Activated CD4-positive, alpha-beta T cell treated with anti-CD3 and anti-CD28 coated beads, Interleukin-2, amount 50 U/mL, for 48 hours (primary cell): Measurements from ENCODE around the gene NAB2.
A peak's percentile ranks its signal among the peaks of the same experiment; 100 is the strongest.
"Not testable (repeated sequence)": the region's sequence is repeated elsewhere in the genome, so short reads cannot be mapped to it uniquely, and the experiment has no call there.

Experiments used
- DNase-seq, 2 experiments: peaks; one replicate each; pipeline ENCODE4 v3.0.0-alpha.2; 2020

Gene NAB2

DNA sequence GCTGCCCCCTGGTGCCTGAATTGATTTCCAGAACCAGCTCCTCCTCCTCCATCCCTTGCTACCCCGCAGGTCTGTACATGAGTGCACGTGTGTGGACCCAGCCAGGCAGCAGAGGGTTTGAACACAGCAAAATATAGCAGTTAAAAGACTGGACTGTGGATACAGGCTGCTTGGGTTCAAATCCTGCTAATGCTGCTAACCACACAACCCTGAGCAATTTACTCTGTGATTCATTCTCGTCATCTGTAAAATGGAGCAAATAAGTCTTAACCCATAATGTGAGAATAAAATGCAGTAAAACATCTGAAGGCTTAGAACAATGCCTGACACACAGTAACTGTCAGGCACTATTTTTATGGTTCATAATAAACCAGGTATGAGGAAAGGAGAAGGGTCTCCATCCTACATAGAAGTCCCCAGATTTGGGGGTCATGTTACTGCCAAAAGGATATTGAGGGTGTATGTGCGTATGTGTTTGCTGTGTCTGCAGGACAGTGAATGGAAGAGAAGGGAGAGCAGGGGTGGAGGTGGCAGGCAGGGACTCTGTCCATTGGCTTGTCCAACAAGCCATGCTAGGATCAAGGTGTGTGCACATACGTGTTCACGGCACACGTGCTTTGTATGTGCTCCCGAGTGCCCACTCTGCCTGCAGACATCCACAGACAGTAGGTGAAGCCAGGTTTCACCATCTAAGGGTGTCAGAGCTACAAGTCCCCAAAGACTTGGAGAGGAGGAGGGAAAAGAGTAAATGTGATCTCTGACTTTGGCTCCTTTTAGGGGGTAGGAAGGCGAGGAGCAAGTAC lies 23.8 kb downstream of the NAB2 start:
- DNase-seq: peak in 1 of 2 experiments; percentile 93

GRCh38 chr12:57116580-57117281 lies 27.8 kb downstream of the NAB2 start:
- DNase-seq: no peak

DNA sequence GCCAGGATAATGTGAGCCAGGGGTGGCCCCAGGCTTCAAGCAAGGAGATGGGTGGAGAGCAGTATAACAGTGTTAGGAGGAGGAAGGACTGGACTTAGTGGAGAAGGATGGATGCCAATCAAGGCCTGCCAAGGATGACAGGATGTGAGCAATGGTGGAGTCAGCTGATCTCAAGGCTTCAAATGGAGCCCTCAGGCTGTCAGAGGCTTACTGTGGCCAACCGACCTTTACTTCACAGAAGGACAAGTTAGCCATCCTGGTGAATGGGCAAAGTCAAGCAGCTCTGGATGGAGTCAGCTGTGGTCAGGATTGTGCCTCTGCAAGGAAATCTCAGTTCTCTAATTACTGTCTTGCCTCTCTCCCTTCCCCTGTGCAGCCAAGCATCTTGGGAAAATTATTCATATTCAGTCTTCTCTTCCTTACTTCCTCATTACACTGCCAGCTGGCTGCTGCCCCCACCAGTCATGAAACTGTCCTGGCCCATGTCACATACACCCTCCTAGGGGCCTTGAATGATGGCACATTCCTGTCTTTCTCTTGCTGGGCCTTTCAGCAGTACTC lies 29.9 kb downstream of the NAB2 start:
- DNase-seq: no peak

DNA sequence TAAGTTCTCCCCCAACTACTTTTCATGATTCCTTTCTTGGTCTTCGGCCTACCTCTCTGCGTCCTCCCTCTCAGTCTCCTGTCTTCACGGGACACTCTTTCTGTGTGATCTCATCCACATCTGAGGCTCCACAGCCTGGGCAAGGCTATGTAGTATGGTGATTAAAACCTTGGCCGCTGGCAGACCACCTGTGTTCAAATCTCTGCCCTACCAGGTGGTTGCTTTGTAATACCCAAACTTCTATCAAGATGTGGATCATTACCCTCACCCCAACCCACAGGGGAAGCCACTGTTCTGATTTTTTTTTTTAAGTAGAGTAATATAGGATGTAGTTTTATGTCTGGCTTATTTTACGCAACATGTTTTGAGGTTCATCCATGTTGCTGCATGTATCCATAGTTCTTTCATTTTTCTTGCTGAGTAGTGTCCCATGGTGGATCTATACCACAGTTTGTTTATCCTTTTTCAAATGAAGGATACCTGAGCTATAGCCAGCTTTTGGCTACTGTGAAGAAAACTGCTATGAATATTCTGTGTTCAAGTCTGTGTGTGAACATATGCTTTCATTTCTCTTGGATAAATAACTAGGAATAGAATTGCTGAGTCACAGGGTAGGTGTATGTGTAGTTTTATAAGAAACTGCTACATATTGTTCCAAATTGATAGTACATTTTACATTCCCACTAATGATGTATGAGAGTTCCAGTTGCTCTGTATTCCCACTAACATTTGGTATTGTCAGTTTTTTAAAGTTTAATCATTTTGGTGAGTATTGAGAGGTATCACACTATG lies 30.6 kb downstream of the NAB2 start:
- no peak for DNase-seq

- DNase-seq: not testable (repeated sequence)
Observed at GRCh38 chr12:57120718-57121117, 31.8 kb downstream of the NAB2 start.

DNA sequence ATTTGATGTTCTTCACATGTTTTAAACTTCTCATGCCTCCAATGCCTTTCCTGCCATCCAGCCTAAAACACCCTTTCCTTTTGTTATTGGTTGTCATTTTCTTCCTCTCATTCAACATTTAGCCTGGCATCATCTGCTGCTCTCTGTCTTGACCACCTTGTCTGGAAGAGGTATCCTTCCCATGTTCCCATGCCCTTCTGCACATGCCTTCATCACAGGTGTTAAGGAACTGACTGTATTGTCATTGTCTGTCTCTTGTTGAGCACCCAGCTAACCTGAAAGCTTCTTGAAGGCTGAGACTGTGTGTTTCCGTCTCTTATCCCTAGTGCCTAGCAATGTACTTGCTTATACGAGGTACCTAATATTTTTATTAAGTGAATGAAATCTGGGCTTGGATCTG lies 34.9 kb downstream of the NAB2 start:
- no peak for DNase-seq

DNA sequence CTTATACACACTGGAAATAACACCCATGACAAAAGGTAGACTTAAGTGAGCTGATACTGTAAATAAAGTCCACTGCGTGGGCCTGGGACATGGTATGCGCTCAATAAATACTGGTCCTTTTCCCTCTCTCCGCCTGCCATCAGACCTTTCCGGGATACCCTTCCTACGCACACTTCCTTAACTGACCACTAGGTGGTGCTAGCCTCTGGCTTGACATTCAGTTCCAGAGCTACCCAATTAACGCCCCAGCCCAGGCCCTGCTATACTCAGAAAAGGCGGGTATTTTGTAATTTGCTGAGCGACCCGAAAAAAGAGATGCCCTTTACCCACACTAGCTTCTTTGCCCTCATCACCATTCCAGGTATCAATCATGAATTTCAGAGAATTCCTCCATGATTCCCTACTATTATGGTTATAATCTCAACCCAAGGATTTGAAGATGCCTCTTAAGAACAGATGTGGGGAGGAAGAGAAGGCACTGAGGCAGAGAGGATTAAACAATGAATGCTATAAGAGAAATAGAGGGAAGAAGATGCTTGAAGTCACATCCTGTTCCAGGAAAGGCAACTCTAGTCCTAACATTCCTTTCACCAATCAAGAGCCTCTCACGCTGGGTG lies 35.5 kb downstream of the NAB2 start:
- peak; percentile 80 to 83 for DNase-seq

GRCh38 chr12:57126061-57126460 lies 37.1 kb downstream of the NAB2 start:
- DNase-seq: no peak

- DNase-seq: no peak
Observed at GRCh38 chr12:57126561-57126960, 37.6 kb downstream of the NAB2 start.

- peak; percentile 43 to 62 for DNase-seq
Observed at GRCh38 chr12:57127101-57127725, 38.3 kb downstream of the NAB2 start.

- peak; percentile 74 to 78 for DNase-seq
Observed at GRCh38 chr12:57127726-57128518, 39.0 kb downstream of the NAB2 start, which contains the start of gene LRP1. TSS of gene LRP1 (plus strand) at chr12:57128483. CDS start at chr12:57128965, 482 bp downstream.

DNA sequence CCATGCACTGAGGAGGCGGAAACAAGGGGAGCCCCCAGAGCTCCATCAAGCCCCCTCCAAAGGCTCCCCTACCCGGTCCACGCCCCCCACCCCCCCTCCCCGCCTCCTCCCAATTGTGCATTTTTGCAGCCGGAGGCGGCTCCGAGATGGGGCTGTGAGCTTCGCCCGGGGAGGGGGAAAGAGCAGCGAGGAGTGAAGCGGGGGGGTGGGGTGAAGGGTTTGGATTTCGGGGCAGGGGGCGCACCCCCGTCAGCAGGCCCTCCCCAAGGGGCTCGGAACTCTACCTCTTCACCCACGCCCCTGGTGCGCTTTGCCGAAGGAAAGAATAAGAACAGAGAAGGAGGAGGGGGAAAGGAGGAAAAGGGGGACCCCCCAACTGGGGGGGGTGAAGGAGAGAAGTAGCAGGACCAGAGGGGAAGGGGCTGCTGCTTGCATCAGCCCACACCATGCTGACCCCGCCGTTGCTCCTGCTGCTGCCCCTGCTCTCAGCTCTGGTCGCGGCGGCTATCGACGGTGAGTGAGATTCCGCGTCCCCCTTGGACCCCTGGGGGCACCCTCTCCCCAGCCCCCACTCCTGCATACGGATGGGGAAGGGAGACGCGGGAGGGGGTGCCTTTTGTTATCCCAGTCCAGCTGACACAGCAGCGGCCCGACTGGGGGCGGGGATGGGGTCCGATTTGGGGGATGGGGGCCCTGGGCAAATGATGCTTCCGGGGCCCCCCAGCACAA lies 39.8 kb downstream of the NAB2 start:
- DNase-seq: no peak

DNA sequence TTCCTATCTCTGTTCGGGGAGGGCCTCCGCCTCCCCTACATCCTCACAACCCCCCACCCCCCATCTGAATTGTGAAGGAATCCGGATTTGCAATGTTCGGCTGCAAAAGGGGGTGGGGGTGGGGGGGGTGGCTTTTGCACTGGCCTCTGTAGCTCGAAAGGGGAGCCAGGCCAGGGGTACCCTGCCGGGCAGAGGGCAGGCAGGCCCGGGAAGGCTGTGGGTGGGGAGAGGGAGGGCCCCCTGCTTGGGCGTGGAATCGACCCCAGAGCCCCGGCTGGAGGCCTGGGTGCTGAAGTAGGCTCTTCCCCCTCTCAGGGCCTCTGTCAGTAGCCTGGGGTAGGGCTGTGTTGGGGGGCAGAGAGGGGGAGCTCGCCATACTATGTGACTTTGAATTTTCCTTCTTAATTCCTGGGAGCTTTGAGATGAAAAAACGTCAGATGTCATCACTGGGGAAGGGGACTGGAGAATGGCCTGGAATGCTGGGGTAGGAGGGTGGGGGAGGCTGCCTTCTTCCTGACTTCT lies 40.5 kb downstream of the NAB2 start:
- DNase-seq: no peak

DNA sequence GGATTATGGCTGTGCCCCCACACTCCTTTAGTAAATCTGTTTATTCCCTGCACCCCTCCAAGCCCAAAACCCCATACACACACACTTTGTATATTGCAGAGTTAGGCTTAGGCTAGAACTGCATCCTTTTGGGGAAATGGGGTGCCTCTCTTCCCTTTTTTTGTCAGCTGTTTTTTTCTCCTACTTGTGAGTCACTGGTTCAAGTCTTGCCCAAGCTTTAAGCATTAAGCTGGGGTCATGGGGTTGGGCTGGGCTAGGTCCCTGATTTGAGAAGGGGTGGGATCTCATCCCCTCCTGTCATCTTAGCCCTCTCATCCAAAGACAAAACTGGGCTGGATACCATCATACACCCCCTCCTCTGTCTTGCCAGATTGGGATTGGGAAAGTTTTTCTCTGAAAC lies 41.0 kb downstream of the NAB2 start:
- no peak for DNase-seq

GRCh38 chr12:57130941-57131340 lies 42.0 kb downstream of the NAB2 start:
- no peak for DNase-seq

- no peak for DNase-seq
Observed at GRCh38 chr12:57131896-57132744, 43.2 kb downstream of the NAB2 start.

GRCh38 chr12:57133013-57133569 lies 44.2 kb downstream of the NAB2 start:
- DNase-seq: no peak

GRCh38 chr12:57133916-57134315 lies 45.0 kb downstream of the NAB2 start:
- DNase-seq: no peak

DNA sequence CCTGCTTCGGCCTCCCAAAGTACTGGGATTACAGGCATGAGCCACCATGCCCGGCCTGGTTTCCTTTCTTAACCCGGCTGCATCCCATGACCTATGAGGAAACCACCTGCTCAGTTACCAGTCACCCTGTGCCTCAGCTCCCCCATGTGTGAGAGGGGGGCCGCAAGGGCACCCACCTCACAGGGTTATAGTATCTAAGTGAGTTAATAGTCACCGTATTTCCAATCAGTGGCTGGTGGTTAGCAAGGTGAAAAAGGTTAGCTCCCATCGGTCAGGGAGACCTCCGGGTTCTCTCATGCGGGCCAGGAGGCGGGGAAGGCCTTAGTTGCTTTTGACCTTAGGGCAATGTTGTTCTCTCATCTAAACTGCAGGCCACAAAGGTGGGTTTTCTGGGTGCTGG lies 46.0 kb downstream of the NAB2 start:
- DNase-seq: no peak
